IMR-90 (cell line): ENCODE data around the gene TCF7L2. TPM values are rescaled to one million over a fixed set of nuclear protein-coding genes. Genes with fewer than 3 reads are reported as not detected.

ENCODE experiments used
- ATAC-seq: fragments of 200-7000 bp; cut with Tn5 transposase; 2 replicates; pipeline ENCODE4 v1.9.1; 2020; ENCODE audit warnings: low read depth, mild to moderate bottlenecking, moderate library complexity
- BruUV-seq: library from RNA; stranded (reverse); fragments of 400-500 nt; replicated peaks from 2 replicates; lab custom pipeline; 2021; lab: Mats Ljungman, UMichigan
- CTCF ChIA-PET: fragments of 300-600 bp; formaldehyde crosslinking; extraction: SDS; loops from one replicate; lab custom pipeline; 2021; ENCODE audit warnings: antibody characterized with exemption; lab: Yijun Ruan, JAX
- POLR2A ChIA-PET: fragments of 300-600 bp; sonication (Branson Sonifier 250); formaldehyde crosslinking; loops from one replicate; lab custom pipeline; 2022; ENCODE audit warnings: antibody characterized with exemption; ENCODE audit not compliant: unreplicated experiment; lab: Charles Lee
- DNase-seq: peaks from one replicate; pipeline ENCODE4 v3.0.0; 2013
- H2AFZ ChIP-seq: replicated peaks from 2 replicates; pipeline ENCODE3; 2013; ENCODE audit warnings: low read length, mild to moderate bottlenecking; ENCODE audit not compliant: poor library complexity
- H2AK5ac ChIP-seq: 2 replicates; pipeline ENCODE4 v1.6.1; 2013; ENCODE audit warnings: low read depth, low read length, inconsistent platforms
- H2AK9ac ChIP-seq: replicated peaks from 2 replicates; pipeline ENCODE3; 2013; ENCODE audit warnings: mild to moderate bottlenecking, low read depth, low read length, moderate library complexity; ENCODE audit not compliant: poor library complexity
- H2BK120ac ChIP-seq: 2 replicates; pipeline ENCODE4 v1.6.1; 2013; ENCODE audit warnings: low read depth, low read length, inconsistent platforms
- H2BK15ac ChIP-seq: 3 replicates; pipeline ENCODE4 v1.6.1; 2013; ENCODE audit warnings: low read depth, low read length, inconsistent platforms
- H2BK20ac ChIP-seq: 2 replicates; pipeline ENCODE4 v1.6.1; 2013; ENCODE audit warnings: low read depth, mild to moderate bottlenecking, inconsistent platforms, low read length, moderate library complexity
- H2BK5ac ChIP-seq: 2 replicates; pipeline ENCODE4 v1.6.1; 2013; ENCODE audit warnings: mild to moderate bottlenecking, low read depth, low read length, inconsistent platforms; ENCODE audit not compliant: poor library complexity, severe bottlenecking
- H3K14ac ChIP-seq: replicated peaks from 2 replicates; pipeline ENCODE4 v1.6.1; 2013; ENCODE audit warnings: low read depth, low read length, inconsistent platforms
- H3K18ac ChIP-seq: 2 replicates; pipeline ENCODE4 v1.6.1; 2013; ENCODE audit warnings: low read depth, low read length, control low read depth
- H3K23ac ChIP-seq: 2 replicates; pipeline ENCODE4 v1.6.1; 2013; ENCODE audit warnings: low read depth, low read length, inconsistent platforms
- H3K27ac ChIP-seq: 2 replicates; pipeline ENCODE4 v1.5.1; 2013; ENCODE audit warnings: mild to moderate bottlenecking, control low read depth, low read length; ENCODE audit not compliant: insufficient read depth
- H3K27me3 ChIP-seq: 2 replicates; pipeline ENCODE4 v1.6.1; 2013; ENCODE audit warnings: low read length; ENCODE audit not compliant: control insufficient read depth, insufficient read depth
- H3K36me3 ChIP-seq: 2 replicates; pipeline ENCODE4 v1.6.1; 2013; ENCODE audit warnings: low read length, mixed read lengths; ENCODE audit not compliant: control insufficient read depth, insufficient read depth
- H3K4ac ChIP-seq: 2 replicates; pipeline ENCODE4 v1.6.1; 2013; ENCODE audit warnings: low read depth, low read length, inconsistent platforms
- H3K4me1 ChIP-seq: 2 replicates; pipeline ENCODE4 v1.6.1; 2013; ENCODE audit warnings: low read length, mixed read lengths; ENCODE audit not compliant: control insufficient read depth, insufficient read depth
- H3K4me2 ChIP-seq: 2 replicates; pipeline ENCODE4 v1.6.1; 2013; ENCODE audit warnings: low read depth, mild to moderate bottlenecking, control low read depth, low read length, moderate library complexity
- H3K4me3 ChIP-seq: 2 replicates; pipeline ENCODE4 v1.5.1; 2013; ENCODE audit warnings: low read depth, mild to moderate bottlenecking, control low read depth, low read length, moderate library complexity; ENCODE audit not compliant: insufficient read depth
- H3K56ac ChIP-seq: 2 replicates; pipeline ENCODE4 v1.6.1; 2013; ENCODE audit warnings: low read length, inconsistent platforms; ENCODE audit not compliant: insufficient read depth; ENCODE audit errors: extremely low read depth
- H3K79me1 ChIP-seq, 2 experiments: 2 replicates each; pipeline ENCODE4 v1.6.1; 2013; ENCODE audit warnings: low read length in 2 of 2, inconsistent platforms in 1 of 2, low read depth in 1 of 2
- H3K9ac ChIP-seq: 2 replicates; pipeline ENCODE4 v1.6.1; 2013; ENCODE audit warnings: low read depth, low read length, control low read depth
- H3K9me1 ChIP-seq: 2 replicates; pipeline ENCODE4 v1.6.1; 2013; ENCODE audit warnings: low read length, inconsistent platforms; ENCODE audit not compliant: insufficient read depth
- H3K9me3 ChIP-seq: 2 replicates; pipeline ENCODE4 v1.6.1; 2013; ENCODE audit warnings: low read length; ENCODE audit not compliant: control insufficient read depth, insufficient read depth
- H4K20me1 ChIP-seq: 2 replicates; pipeline ENCODE4 v1.6.1; 2013; ENCODE audit warnings: low read length, inconsistent platforms; ENCODE audit not compliant: insufficient read depth
- H4K5ac ChIP-seq: 2 replicates; pipeline ENCODE4 v1.6.1; 2013; ENCODE audit warnings: mild to moderate bottlenecking, low read depth, low read length, control low read depth
- H4K8ac ChIP-seq, 2 experiments: 2 replicates each; pipeline ENCODE4 v1.6.1; 2013; ENCODE audit warnings: low read depth in 2 of 2, low read length in 2 of 2, control low read depth in 1 of 2, inconsistent platforms in 1 of 2
- H4K91ac ChIP-seq: 2 replicates; pipeline ENCODE4 v1.6.1; 2013; ENCODE audit warnings: low read depth, low read length, inconsistent platforms; ENCODE audit not compliant: insufficient read depth
- BHLHE40 ChIP-seq: fragments of 150-350 bp; IDR thresholded peaks from 2 replicates; pipeline ENCODE4 v1.6.1; 2016; ENCODE audit warnings: mild to moderate bottlenecking, low read depth, low read length
- CEBPB ChIP-seq: IDR thresholded peaks from 2 replicates; pipeline ENCODE4 v1.6.1; 2012; ENCODE audit warnings: low read depth, low read length, improper control_type of control experiment
- CHD1 ChIP-seq: IDR thresholded peaks from 2 replicates; pipeline ENCODE4 v1.6.1; 2012; ENCODE audit warnings: low read depth, low read length, improper control_type of control experiment
- FOS ChIP-seq: fragments of 150-350 bp; IDR thresholded peaks from 2 replicates; pipeline ENCODE4 v1.6.1; 2016; ENCODE audit warnings: low read depth, low read length
- MAFK ChIP-seq: IDR thresholded peaks from 2 replicates; pipeline ENCODE4 v1.6.1; 2012; ENCODE audit warnings: low read depth, low read length, improper control_type of control experiment
- MAZ ChIP-seq: IDR thresholded peaks from 2 replicates; pipeline ENCODE4 v1.6.1; 2012; ENCODE audit warnings: low read depth, mild to moderate bottlenecking, low read length, improper control_type of control experiment, moderate library complexity, borderline replicate concordance
- RAD21 ChIP-seq: IDR thresholded peaks from 2 replicates; pipeline ENCODE4 v1.6.1; 2012; ENCODE audit warnings: low read length, improper control_type of control experiment
- RCOR1 ChIP-seq: IDR thresholded peaks from 2 replicates; pipeline ENCODE4 v1.6.1; 2012; ENCODE audit warnings: mild to moderate bottlenecking, low read length, improper control_type of control experiment; ENCODE audit not compliant: insufficient replicate concordance
- WGBS, 2 experiments: methylation state at CpG; one replicate each; pipeline versions ENCODE4 v1.1.5 to v1.1.7; 2013; ENCODE audit warnings: missing lambda C conversion rate in 2 of 2; ENCODE audit not compliant: insufficient read length in 1 of 2; ENCODE audit errors: extremely low coverage in 2 of 2; 5-methylcytosine and 5-hydroxymethylcytosine counted together
- dilution Hi-C: fragments of 300-500 bp; cut with HindIII; formaldehyde crosslinking; loops from one replicate; pipeline ENCODE4 v1.14.3; 2018; ENCODE audit warnings: low sequenced_read_pairs; ENCODE audit not compliant: unreplicated experiment
- in situ Hi-C: fragments of 300-500 bp; cut with MboI; formaldehyde crosslinking; loops from 3 replicates; pipeline ENCODE4 v1.14.3; 2019; ENCODE audit warnings: low sequenced_read_pairs, inconsistent platforms, mixed read lengths
- intact Hi-C: fragments of 100-400 bp; cut with micrococcal nuclease; formaldehyde crosslinking; loops from 2 replicates; pipeline ENCODE4 v1.10.0; 2022
- polyA plus RNA-seq, 3 experiments: library from polyadenylated mRNA; depleted of rRNA; stranded (reverse); fragments of >200 nt; gene quantifications; 2 replicates each; pipeline ENCODE4 v1.2.3, GENCODE V29; 2012; ENCODE audit warnings: low replicate concordance in 1 of 3
- total RNA-seq: library from RNA; depleted of rRNA; stranded (reverse); fragments of >200 nt; gene quantifications from 2 replicates; pipeline ENCODE4 v1.2.3, GENCODE V29; 2012
- TF ChIP-seq, protein P1 (sequence below): conservative IDR thresholded peaks from 2 replicates; pipeline ENCODE4 v1.5.1; 2012; ENCODE audit warnings: mild to moderate bottlenecking, low read depth, low read length, improper control_type of control experiment
- TF ChIP-seq, protein P2 (sequence below): fragments of 150-350 bp; IDR thresholded peaks from 2 replicates; pipeline ENCODE4 v1.6.1; 2017; ENCODE audit warnings: mild to moderate bottlenecking, antibody characterized with exemption, low read length, low read depth

TCF7L2 gene
- total and polyA plus RNA-seq, 2 of the 4 experiments (the other 2 are of a cell fraction), result 1.3 to 12.2 TPM

DNA sequence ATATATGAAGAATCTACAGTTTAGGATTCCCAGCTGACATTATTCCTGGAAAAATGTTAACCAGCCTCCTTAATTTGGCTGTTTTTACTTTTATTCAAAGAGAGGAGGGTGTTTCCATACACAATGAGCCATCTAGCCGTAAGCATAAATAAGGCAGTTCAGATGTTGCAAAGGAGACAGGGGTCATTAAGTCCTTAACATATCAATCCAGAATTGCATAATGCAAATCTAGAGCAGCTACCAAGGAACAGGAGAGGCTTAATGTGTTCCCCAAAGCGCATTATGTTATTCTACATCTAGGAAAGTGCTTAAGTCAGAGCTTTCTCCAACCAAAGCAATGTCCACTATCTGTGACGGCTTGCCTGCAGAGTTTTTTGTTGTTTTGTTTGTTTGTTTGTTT lies 32.4 kb upstream of the TCF7L2 start:
- in situ Hi-C loops, result no loop called here
- Histone ChIP-seq H3K4me3 (no peak overlapping the region), H3K27me3 (no peaks in the 10 kb centered on the region), H3K4me1 (peaks cover 6% of the 10 kb centered on the region), H3K4ac (no peak overlapping the region), H3K9ac (no peak overlapping the region), H2AFZ (no peak overlapping the region), H3K79me1 (no peaks in the 10 kb centered on the region), H3K27ac (no peak overlapping the region), H3K18ac (no peak overlapping the region), H2AK5ac (no peak overlapping the region), H4K20me1 (no peaks in the 10 kb centered on the region), H3K56ac (no peak overlapping the region), H3K4me2 (no peak overlapping the region), H3K23ac (no peak overlapping the region), H2BK15ac (no peak overlapping the region), H3K9me1 (peaks cover 6% of the 10 kb centered on the region), H4K8ac (no peak overlapping the region), H3K9me3 (no peaks in the 10 kb centered on the region), H3K36me3 (no peaks in the 10 kb centered on the region), H2BK120ac (no peak overlapping the region), H2BK20ac (no peak overlapping the region; the same call in 1 of the 2 replicates), H3K14ac (no peak overlapping the region), H4K91ac (no peak overlapping the region), H4K5ac (no peak overlapping the region), H2BK5ac (no peak overlapping the region), H2AK9ac (no peak overlapping the region)
- POLR2A ChIA-PET, result no interaction called here
- intact Hi-C loops, result no loop called here
- no peak for ATAC-seq
- DNase-seq, result no peak
- dilution Hi-C loops, result no loop called here
- CTCF ChIA-PET, result interaction anchor here (0.5 to 0.6 kb wide), 2 partner anchors 13 to 158 kb away, joined by 3 to 6 read pairs; no protein-coding TSS in a partner anchor
- no TSS peak for BruUV-seq
- TF ChIP-seq RCOR1 (no peak), MAZ (no peak), FOS (no peak), MAFK (no peak), RAD21 (no peak), BHLHE40 (no peak), CHD1 (no peak), CEBPB (no peak)
- TF ChIP-seq, protein P1, sequence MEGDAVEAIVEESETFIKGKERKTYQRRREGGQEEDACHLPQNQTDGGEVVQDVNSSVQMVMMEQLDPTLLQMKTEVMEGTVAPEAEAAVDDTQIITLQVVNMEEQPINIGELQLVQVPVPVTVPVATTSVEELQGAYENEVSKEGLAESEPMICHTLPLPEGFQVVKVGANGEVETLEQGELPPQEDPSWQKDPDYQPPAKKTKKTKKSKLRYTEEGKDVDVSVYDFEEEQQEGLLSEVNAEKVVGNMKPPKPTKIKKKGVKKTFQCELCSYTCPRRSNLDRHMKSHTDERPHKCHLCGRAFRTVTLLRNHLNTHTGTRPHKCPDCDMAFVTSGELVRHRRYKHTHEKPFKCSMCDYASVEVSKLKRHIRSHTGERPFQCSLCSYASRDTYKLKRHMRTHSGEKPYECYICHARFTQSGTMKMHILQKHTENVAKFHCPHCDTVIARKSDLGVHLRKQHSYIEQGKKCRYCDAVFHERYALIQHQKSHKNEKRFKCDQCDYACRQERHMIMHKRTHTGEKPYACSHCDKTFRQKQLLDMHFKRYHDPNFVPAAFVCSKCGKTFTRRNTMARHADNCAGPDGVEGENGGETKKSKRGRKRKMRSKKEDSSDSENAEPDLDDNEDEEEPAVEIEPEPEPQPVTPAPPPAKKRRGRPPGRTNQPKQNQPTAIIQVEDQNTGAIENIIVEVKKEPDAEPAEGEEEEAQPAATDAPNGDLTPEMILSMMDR, result no peak
- TF ChIP-seq, protein P2, sequence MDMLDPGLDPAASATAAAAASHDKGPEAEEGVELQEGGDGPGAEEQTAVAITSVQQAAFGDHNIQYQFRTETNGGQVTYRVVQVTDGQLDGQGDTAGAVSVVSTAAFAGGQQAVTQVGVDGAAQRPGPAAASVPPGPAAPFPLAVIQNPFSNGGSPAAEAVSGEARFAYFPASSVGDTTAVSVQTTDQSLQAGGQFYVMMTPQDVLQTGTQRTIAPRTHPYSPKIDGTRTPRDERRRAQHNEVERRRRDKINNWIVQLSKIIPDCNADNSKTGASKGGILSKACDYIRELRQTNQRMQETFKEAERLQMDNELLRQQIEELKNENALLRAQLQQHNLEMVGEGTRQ, result no peak
- WGBS, 2 experiments, result no CpG with 5 or more reads among the region's 3 CpGs
